ENCODE results near the gene GOLGA8M.
"Not testable (repeated sequence)": the region's sequence is repeated elsewhere in the genome, so short reads cannot be mapped to it uniquely, and the experiment has no call there.

- not testable (repeated sequence) for TF ChIP-seq POLR2AphosphoS5 (IDR thresholded peaks at IDR 0.05; ENCODE audit: low read depth, low read length); EZH2 (IDR thresholded peaks at IDR 0.05; ENCODE audit: low read depth, low read length, severe bottlenecking); POLR2A (IDR thresholded peaks at IDR 0.05; ENCODE audit: control extremely low read depth in 1 of 2, low read depth in 2 of 2, low read length in 2 of 2); TAF1 (IDR thresholded peaks at IDR 0.05; ENCODE audit: low read depth, low read length); CHD2 (IDR thresholded peaks at IDR 0.05; ENCODE audit: low read length); CREB1 (IDR thresholded peaks at IDR 0.05); RBBP5 (IDR thresholded peaks at IDR 0.05; ENCODE audit: borderline replicate concordance, low read depth, low read length); PHF8 (conservative IDR thresholded peaks at IDR 0.05; ENCODE audit: low read depth, low read length); MAX (IDR thresholded peaks at IDR 0.05); TCF12 (IDR thresholded peaks at IDR 0.05; ENCODE audit: low read depth, low read length); FOSL1 (IDR thresholded peaks at IDR 0.05; ENCODE audit: insufficient read depth, low read depth, low read length)
- TF ChIP-seq, protein P1, sequence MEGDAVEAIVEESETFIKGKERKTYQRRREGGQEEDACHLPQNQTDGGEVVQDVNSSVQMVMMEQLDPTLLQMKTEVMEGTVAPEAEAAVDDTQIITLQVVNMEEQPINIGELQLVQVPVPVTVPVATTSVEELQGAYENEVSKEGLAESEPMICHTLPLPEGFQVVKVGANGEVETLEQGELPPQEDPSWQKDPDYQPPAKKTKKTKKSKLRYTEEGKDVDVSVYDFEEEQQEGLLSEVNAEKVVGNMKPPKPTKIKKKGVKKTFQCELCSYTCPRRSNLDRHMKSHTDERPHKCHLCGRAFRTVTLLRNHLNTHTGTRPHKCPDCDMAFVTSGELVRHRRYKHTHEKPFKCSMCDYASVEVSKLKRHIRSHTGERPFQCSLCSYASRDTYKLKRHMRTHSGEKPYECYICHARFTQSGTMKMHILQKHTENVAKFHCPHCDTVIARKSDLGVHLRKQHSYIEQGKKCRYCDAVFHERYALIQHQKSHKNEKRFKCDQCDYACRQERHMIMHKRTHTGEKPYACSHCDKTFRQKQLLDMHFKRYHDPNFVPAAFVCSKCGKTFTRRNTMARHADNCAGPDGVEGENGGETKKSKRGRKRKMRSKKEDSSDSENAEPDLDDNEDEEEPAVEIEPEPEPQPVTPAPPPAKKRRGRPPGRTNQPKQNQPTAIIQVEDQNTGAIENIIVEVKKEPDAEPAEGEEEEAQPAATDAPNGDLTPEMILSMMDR (IDR thresholded peaks at IDR 0.05; ENCODE audit: control extremely low read depth in 1 of 3, insufficient read depth in 1 of 3, low read depth in 1 of 3, low read length in 3 of 3): not testable (repeated sequence)
These were observed 26.0 kb upstream of the GOLGA8M start for GRCh38 chr15:28738200-28738561.

Measured in H1 (cell line).